BJ (cell line): ENCODE measurements around the gene THAP8. TPM values are rescaled to one million over a fixed set of nuclear protein-coding genes. Genes with fewer than 3 reads are reported as not detected.
A peak's percentile ranks its signal among the peaks of the same experiment; 100 is the strongest.

Experiments used
- CTCF ChIA-PET: fragments of 350-600 bp; formaldehyde crosslinking; extraction: SDS; loops from one replicate; lab custom pipeline; 2021; ENCODE audit warnings: antibody characterized with exemption, inconsistent platforms; lab: Yijun Ruan, JAX
- POLR2A ChIA-PET: fragments of 300-600 bp; sonication (Branson Sonifier 250); formaldehyde crosslinking; extraction: SDS; loops from one replicate; lab custom pipeline; 2021; ENCODE audit warnings: antibody characterized with exemption; lab: Charles Lee
- DNase-seq: peaks from one replicate; pipeline ENCODE4 v3.0.0-alpha.2; 2011; ENCODE audit warnings: low read depth
- H3K27me3 ChIP-seq: 2 replicates; pipeline ENCODE4 v1.6.0; 2011; ENCODE audit warnings: low read length; ENCODE audit not compliant: control insufficient read depth, insufficient read depth
- H3K36me3 ChIP-seq: 2 replicates; pipeline ENCODE4 v1.5.1; 2011; ENCODE audit warnings: low read length; ENCODE audit not compliant: control insufficient read depth, insufficient read depth
- H3K4me3 ChIP-seq: 2 replicates; pipeline ENCODE4 v1.5.1; 2011; ENCODE audit warnings: low read depth, mild to moderate bottlenecking, control low read depth, low read length
- CTCF ChIP-seq: IDR thresholded peaks from 2 replicates; pipeline ENCODE4 v1.5.1; 2011; ENCODE audit warnings: low read depth, mild to moderate bottlenecking, control low read depth, inconsistent platforms, low read length, moderate library complexity; ENCODE audit not compliant: insufficient read depth
- polyA plus RNA-seq: library from polyadenylated mRNA; depleted of rRNA; stranded (reverse); fragments of >200 nt; gene quantifications from 2 replicates; pipeline ENCODE4 v1.2.3, GENCODE V29; 2011

Gene THAP8
- polyA plus RNA-seq, 1 experiment: 11.0 TPM

GRCh38 chr19:35995048-35995993 lies 58.8 kb downstream of the THAP8 start, which contains the start of gene SDHAF1:
Gene SDHAF1, plus strand, starts transcription at chr19:35995188. Its CDS starts 87 bp downstream, at chr19:35995275.
- peaks cover 3% of the 10 kb centered on the region; the same call in 1 of the 2 replicates for H3K27me3 ChIP-seq
- peak; percentile 54 for DNase-seq
- no peaks in the 10 kb centered on the region; the same call in 1 of the 2 replicates for H3K36me3 ChIP-seq
- ChIA-PET POLR2A (interaction anchor here (0.5 to 1.0 kb wide), 2 partner anchors 58 to 400 kb away, joined by 3 read pairs; partner anchors contain the start of gene THAP8), CTCF (interaction anchor here (1.1 to 1.3 kb wide), 2 partner anchors 13 to 20 kb away, joined by 3 read pairs; partner anchors contain the start of gene SYNE4)
- peak within 1 kb of the TSS; percentile 72 for H3K4me3 ChIP-seq
- no peak for TF ChIP-seq CTCF

- DNase-seq: no peak
- Histone ChIP-seq H3K4me3 (peak overlapping the region; percentile 72; the same call in 1 of the 2 replicates), H3K27me3 (peaks cover 3% of the 10 kb centered on the region; the same call in 1 of the 2 replicates), H3K36me3 (no peaks in the 10 kb centered on the region; the same call in 1 of the 2 replicates)
- CTCF ChIA-PET: interaction anchor here (0.9 kb wide), 1 partner anchor 36 kb away, joined by 3 read pairs; no protein-coding TSS in a partner anchor
- POLR2A ChIA-PET: no interaction called here
- no peak for TF ChIP-seq CTCF
Measured at GRCh38 chr19:35993923-35994598, 60.0 kb downstream of the THAP8 start.

GRCh38 chr19:35992907-35993765 lies 60.9 kb downstream of the THAP8 start:
- no peaks in the 10 kb centered on the region; the same call in 1 of the 2 replicates for H3K36me3 ChIP-seq
- TF ChIP-seq CTCF: no peak
- CTCF ChIA-PET: interaction anchor here (0.9 kb wide), 1 partner anchor 35 kb away, joined by 3 read pairs; no protein-coding TSS in a partner anchor
- no peak overlapping the region for H3K4me3 ChIP-seq
- H3K27me3 ChIP-seq: peaks cover 5% of the 10 kb centered on the region; the same call in 1 of the 2 replicates
- POLR2A ChIA-PET: no interaction called here
- no peak for DNase-seq

- CTCF ChIA-PET: no interaction called here
- H3K4me3 ChIP-seq: no peak overlapping the region
- DNase-seq: no peak
- peaks cover 5% of the 10 kb centered on the region; the same call in 1 of the 2 replicates for H3K27me3 ChIP-seq
- no peaks in the 10 kb centered on the region for H3K36me3 ChIP-seq
- POLR2A ChIA-PET: no interaction called here
- no peak for TF ChIP-seq CTCF
Measured at GRCh38 chr19:35991731-35992450, 62.2 kb downstream of the THAP8 start.
